Measurements from ENCODE around the gene BIRC6.

- TF ChIP-seq CTCF (IDR thresholded peaks at IDR 0.05) (no peak), EZH2 (IDR thresholded peaks at IDR 0.05; ENCODE audit: borderline replicate concordance, insufficient read depth, low read depth, low read length, poor library complexity, severe bottlenecking) (no peak)
Observed at GRCh38 chr2:32377928-32378327, 21.1 kb downstream of the BIRC6 start.
